ENCODE measurements around the gene FBXO33.
A peak's percentile ranks its signal among the peaks of the same experiment; 100 is the strongest.

FBXO33 gene

GRCh38 chr14:39428118-39428517, 4.1 kb downstream of the FBXO33 start:
- no peak for DNase-seq (ENCODE audit: low spot score)
- no peak for TF ChIP-seq CTCF (IDR thresholded peaks at IDR 0.05; ENCODE audit: extremely low read depth, missing control alignments)

- TF ChIP-seq CTCF (IDR thresholded peaks at IDR 0.05; ENCODE audit: extremely low read depth, missing control alignments), result no peak
- peak; percentile 20 for DNase-seq (ENCODE audit: low spot score)
Measured at GRCh38 chr14:39426605-39427004, 5.6 kb downstream of the FBXO33 start.

GRCh38 chr14:39425947-39426346, 6.3 kb downstream of the FBXO33 start:
- TF ChIP-seq CTCF (IDR thresholded peaks at IDR 0.05; ENCODE audit: extremely low read depth, missing control alignments), result no peak
- DNase-seq (ENCODE audit: low spot score), result no peak

GRCh38 chr14:39423793-39424192, 8.4 kb downstream of the FBXO33 start:
- no peak for DNase-seq (ENCODE audit: low spot score)
- TF ChIP-seq CTCF (IDR thresholded peaks at IDR 0.05; ENCODE audit: extremely low read depth, missing control alignments), result no peak

GRCh38 chr14:39422243-39422642, 10.0 kb downstream of the FBXO33 start:
- TF ChIP-seq CTCF (IDR thresholded peaks at IDR 0.05; ENCODE audit: extremely low read depth, missing control alignments), result no peak
- no peak for DNase-seq (ENCODE audit: low spot score)

GRCh38 chr14:39419272-39419671, 13.0 kb downstream of the FBXO33 start:
- no peak for DNase-seq (ENCODE audit: low spot score)
- TF ChIP-seq CTCF (IDR thresholded peaks at IDR 0.05; ENCODE audit: extremely low read depth, missing control alignments), result no peak

- no peak for TF ChIP-seq CTCF (IDR thresholded peaks at IDR 0.05; ENCODE audit: extremely low read depth, missing control alignments)
- no peak for DNase-seq (ENCODE audit: low spot score)
Measured at GRCh38 chr14:39417014-39417413, 15.2 kb downstream of the FBXO33 start.

Measured in GM20000 (cell line).